ENCODE data around the gene AKNAD1. TPM values are rescaled to one million over a fixed set of nuclear protein-coding genes. Genes with fewer than 3 reads are reported as not detected.

Gene AKNAD1
- total RNA-seq = 1 to 10 TPM in 1 of 4 donors, under 1 TPM in 1, not detected in 2; 0.67 to 3.9 TPM

- DNase-seq (no peak), ATAC-seq (no peak)
- H3K27me3 ChIP-seq = no peaks in the 10 kb centered on the region
- in situ Hi-C loops (cut with MboI; ENCODE audit: low sequenced_read_pairs in 4 of 4) = no loop called here
- H3K27ac ChIP-seq = no peak within 1 kb of the TSS
- H3K9me3 ChIP-seq = no peaks in the 10 kb centered on the region
- no peak for TF ChIP-seq POLR2A (IDR thresholded peaks at IDR 0.05)
- no peaks in the 10 kb centered on the region for H3K36me3 ChIP-seq
- no peak within 1 kb of the TSS for H3K4me3 ChIP-seq
- no peaks in the 10 kb centered on the region for H3K4me1 ChIP-seq
- intact Hi-C loops (cut with DNase I; ENCODE audit: low total_unique reads) = no loop called here
These were observed at the start of gene AKNAD1 for GRCh38 chr1:108856994-108857393. TSS of gene AKNAD1 (minus strand) at chr1:108857094. CDS start at chr1:108852664, 4,430 bp downstream.

DNA sequence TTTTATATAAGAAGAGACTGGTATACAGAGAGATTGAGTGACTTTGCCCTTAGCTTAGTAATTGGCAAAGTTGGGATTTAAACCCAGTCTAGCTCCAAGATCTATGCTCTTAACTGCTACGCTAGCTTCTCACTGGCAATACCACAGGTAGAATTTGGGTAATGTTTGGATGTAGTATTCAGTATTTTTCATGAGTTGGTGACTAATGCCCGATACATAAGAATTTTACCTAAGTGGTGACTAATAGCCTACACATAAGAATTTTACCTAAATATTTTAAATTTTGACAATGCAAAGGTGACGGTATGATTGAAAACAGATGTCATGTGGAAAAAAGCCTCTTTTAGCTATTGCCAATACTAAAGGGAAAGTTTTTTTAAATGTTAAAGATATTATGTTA lies 44.2 kb upstream of the AKNAD1 start:
- no peak for DNase-seq
- in situ Hi-C loops (cut with MboI; ENCODE audit: low sequenced_read_pairs in 4 of 4) (loop anchor here in 1 of 4 donors (10.0 kb wide), 1 partner anchor 156 kb away; the partner anchor contains the start of gene STXBP3), intact Hi-C loops (cut with DNase I; ENCODE audit: low total_unique reads) (no loop called here)

DNA sequence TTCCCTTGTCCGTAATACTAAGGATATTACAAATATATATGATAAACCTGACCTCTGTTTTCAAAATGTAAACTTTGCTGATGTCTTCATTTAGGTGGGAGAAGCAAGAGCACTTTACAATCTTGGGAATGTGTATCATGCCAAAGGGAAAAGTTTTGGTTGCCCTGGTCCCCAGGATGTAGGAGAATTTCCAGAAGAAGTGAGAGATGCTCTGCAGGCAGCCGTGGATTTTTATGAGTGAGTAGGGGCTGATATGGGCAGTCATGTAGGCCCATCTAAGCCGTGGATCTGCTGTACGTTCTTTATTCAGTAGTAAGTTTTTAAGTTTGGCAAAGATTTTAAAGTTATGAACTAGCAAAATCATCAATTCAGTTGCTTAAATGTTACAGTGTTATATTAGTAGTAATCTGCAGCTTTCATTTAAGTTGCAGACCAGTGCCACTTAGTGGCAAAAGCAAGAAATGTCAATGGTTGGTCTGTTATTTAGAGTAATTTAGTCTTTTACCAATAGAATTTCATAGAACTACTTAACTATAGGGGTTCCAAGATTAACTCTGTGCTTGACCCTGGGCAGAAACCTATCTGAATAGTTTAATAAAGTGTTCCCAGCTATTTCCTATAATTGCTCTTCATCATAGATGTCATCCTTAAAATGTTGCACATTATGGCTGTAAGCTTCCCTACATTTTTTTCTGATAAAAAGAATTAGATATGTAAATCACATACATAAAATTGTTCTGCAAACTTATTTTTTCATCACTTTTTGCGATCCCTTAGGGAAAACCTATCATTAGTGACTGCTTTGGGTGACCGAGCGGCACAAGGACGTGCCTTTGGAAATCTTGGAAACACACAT lies 41.2 kb upstream of the AKNAD1 start:
- intact Hi-C loops (cut with DNase I; ENCODE audit: low total_unique reads) (loop anchor here (1.0 to 5.0 kb wide), 4 partner anchors 19 to 206 kb away; partner anchors contain the start of genes PRPF38B and STXBP3), in situ Hi-C loops (cut with MboI; ENCODE audit: low sequenced_read_pairs in 4 of 4) (loop anchor here in 1 of 4 donors (5.0 kb wide), 1 partner anchor 66 kb away; no protein-coding TSS in a partner anchor)
- Histone ChIP-seq H3K4me3 (no peak overlapping the region), H3K27me3 (no peaks in the 10 kb centered on the region), H3K4me1 (peaks cover 5 to 8% of the 10 kb centered on the region in 2 donors), H3K36me3 (peaks cover 0 to 18% of the 10 kb centered on the region in 2 donors), H3K9me3 (no peaks in the 10 kb centered on the region), H3K27ac (peak overlapping the region in 1 of 4 donors; percentile 62)
- DNase-seq (no peak), ATAC-seq (peak; percentile 70)
- TF ChIP-seq CTCF (IDR thresholded peaks at IDR 0.05 in 4 of 5, conservative IDR thresholded peaks at IDR 0.05 in 1 of 5) = peak; percentile 48 to 87 (median 74)
- no peak for TF ChIP-seq POLR2A (IDR thresholded peaks at IDR 0.05)

More for the DNA sequence above, 44.2 kb upstream of the AKNAD1 start:
- no peak for TF ChIP-seq CTCF (IDR thresholded peaks at IDR 0.05 in 4 of 5, conservative IDR thresholded peaks at IDR 0.05 in 1 of 5)
- TF ChIP-seq POLR2A (IDR thresholded peaks at IDR 0.05) = no peak
- Histone ChIP-seq H3K4me1 (peaks cover 5 to 8% of the 10 kb centered on the region in 2 donors), H3K4me3 (no peak overlapping the region), H3K9me3 (no peaks in the 10 kb centered on the region), H3K27me3 (no peaks in the 10 kb centered on the region), H3K36me3 (peaks cover 0 to 18% of the 10 kb centered on the region in 2 donors), H3K27ac (no peak overlapping the region)
- no peak for ATAC-seq

DNA sequence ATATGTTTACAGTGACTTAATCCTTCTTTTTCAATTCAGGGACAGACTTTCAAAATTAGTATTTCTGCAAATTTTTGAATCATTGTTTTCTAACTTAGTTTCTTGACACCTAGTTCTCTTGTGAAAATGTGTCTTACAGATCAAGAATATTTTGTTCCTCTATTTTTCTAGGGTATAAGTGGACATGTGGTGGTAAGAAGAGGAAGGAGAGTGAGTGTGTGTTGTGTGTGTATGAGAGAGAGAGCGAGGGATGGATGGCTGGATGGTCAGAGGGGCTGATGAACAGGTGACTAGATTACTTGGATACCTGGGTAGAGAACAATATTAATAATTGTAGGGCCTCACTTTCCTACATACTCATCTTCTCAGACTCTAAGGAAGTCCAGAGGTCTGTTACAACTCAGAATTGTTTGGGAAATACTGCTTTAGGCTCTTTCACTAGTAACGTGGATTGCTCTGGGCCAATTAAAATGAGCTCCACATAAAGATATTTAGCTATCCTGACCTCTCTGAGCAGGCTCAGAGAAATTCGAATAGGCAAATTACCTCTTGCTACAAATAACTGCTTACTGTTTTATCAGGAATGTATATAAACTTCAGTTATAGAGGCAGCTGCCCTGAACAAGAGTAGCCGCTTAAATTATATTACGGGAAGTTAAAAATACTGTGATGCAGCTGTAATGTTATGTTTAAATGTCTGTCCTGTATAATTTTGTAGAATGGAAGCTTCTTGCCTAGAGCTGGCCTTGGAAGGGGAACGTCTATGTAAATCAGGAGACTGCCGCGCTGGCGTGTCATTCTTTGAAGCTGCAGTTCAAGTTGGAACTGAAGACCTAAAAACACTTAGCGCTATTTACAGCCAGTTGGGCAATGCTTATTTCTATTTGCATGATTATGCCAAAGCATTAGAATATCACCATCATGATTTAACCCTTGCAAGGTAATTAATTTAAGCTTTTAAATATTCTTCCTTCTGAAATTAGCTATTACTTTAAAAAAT lies 39.6 kb upstream of the AKNAD1 start:
- H3K4me3 ChIP-seq = peak overlapping the region in 1 of 4 donors; percentile 5
- ATAC-seq (peak; percentile 55 to 58), DNase-seq (peak; percentile 17 to 35)
- peaks cover 0 to 3% (median 0%) of the 10 kb centered on the region in 3 donors for H3K27me3 ChIP-seq
- in situ Hi-C loops (cut with MboI; ENCODE audit: low sequenced_read_pairs in 4 of 4) (loop anchor here in 1 of 4 donors (5.0 kb wide), 1 partner anchor 64 kb away; no protein-coding TSS in a partner anchor), intact Hi-C loops (cut with DNase I; ENCODE audit: low total_unique reads) (loop anchor here (2.0 to 5.0 kb wide), 3 partner anchors 18 to 204 kb away; partner anchors contain the start of genes PRPF38B and STXBP3)
- peak overlapping the region; percentile 49 to 66 (median 61) for H3K27ac ChIP-seq
- H3K9me3 ChIP-seq = no peaks in the 10 kb centered on the region
- H3K36me3 ChIP-seq = peaks cover 0 to 12% of the 10 kb centered on the region in 2 donors
- TF ChIP-seq POLR2A (IDR thresholded peaks at IDR 0.05) (no peak), CTCF (IDR thresholded peaks at IDR 0.05 in 4 of 5, conservative IDR thresholded peaks at IDR 0.05 in 1 of 5) (no peak)
- H3K4me1 ChIP-seq = peaks cover 5 to 8% of the 10 kb centered on the region in 2 donors
